ENCODE data around the gene DISP3.

Gene DISP3

DNA sequence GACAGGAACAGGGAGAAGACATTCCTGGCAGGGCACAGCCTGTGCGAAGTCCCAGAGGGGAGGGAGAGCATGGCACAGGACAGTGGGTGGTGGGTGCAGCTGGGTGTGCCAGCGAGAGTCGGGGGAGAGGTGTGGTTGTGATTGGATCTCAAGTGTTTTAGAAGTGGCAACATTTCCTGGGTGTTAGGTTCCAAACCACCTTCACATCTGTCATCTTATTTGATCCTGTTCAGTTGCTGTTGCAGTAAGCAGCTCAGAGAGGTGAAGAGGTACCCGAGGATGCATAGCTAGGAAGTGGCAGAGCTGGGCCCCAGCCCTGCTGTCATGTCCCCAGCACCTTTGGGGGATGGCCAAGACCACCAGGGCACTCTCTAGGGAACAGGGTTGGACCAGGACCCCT is 22.0 kb upstream of the DISP3 start:
- peak; percentile 73 for DNase-seq (ENCODE audit: low read depth, low spot score)
- H3K4me3 ChIP-seq (ENCODE audit: low read length): no peak overlapping the region

DNA sequence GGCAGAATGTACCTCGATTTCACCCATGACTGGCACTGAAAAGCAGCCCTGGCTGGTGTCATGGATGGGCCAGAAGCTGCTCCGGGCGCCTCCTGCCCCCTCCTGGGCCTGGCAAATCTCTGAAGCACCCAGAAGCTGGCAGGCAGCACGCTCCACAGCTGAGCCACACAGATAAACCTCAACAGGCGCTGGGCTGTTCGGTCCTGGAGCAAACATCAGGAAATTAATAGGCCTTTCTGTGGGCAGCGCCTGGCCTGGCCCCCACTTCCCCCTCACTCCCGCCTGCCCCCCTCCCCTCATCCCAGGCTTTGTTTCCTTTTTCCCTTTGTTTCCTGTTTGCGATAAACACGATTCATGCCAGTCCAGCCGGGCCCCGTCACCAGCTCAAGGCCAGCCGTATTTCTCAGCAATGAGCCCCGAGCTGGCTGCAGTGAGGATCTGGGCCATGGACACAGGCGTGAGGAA is 20.1 kb upstream of the DISP3 start:
- no peak overlapping the region for H3K4me3 ChIP-seq (ENCODE audit: low read length)
- no peak for DNase-seq (ENCODE audit: low read depth, low spot score)

DNA sequence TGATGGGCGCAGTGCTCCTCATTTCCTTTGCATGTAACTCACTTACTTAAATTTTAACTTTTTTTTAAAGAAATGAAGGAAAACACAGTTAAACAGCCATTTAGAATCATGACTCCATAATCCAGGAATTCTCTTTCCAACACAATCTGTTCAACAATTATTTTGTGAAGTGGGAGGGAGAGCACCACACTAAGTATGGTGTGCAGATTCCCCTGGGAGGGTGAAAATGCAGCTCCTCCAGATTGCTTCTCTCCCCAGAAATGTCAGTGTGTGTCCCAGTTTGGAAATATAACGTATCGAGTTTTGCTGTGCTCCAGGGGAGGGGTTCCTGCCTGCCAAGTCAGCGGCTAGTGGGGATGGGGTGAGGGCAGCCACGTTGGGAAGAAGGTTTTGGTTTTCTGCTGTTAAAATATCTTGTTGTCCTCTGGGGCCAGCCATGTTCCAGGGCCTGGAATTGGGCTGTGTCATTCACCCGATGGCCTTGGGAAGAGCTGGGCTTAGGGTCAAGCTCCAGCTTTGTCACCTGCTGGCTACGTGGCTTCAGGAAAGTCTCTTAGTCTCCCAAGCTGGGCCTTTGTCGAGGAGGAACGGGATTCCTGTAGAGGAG is 17.3 kb upstream of the DISP3 start:
- H3K4me3 ChIP-seq (ENCODE audit: low read length): no peak overlapping the region
- DNase-seq (ENCODE audit: low read depth, low spot score): no peak

DNA sequence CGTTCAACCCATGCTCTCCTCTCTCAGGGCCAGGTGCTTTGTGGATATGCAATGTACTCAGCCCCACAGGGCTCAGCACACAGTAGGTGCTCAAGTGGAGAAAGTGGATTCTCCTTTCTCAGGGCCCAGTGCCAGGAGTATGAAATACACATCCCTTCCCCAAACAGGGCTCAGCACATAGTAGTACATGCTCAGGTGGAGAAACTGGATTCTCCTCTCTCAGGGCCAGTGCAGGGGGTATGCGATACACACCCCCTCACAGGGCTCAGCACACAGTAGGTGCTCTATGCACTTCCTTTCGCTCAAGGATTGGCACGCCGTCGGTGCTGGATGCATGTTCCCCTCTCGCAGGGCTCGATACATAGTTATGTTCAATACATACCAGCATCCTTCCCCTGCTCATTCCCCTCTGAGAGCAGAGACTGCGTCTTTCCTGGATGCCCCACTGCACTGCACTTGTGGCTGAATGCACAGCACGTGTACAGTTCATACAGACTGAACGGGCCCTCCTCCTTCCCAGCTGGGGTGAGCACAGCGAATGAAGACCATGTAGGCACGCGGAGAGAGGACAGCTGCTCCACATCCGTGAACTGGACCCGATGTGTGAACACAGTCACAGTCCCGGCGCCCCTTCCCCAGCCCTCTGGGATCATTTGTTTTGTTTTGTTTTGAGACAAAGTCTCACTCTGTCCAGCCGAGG is 16.6 kb upstream of the DISP3 start:
- no peak overlapping the region for H3K4me3 ChIP-seq (ENCODE audit: low read length)
- DNase-seq (ENCODE audit: low read depth, low spot score): no peak

DNA sequence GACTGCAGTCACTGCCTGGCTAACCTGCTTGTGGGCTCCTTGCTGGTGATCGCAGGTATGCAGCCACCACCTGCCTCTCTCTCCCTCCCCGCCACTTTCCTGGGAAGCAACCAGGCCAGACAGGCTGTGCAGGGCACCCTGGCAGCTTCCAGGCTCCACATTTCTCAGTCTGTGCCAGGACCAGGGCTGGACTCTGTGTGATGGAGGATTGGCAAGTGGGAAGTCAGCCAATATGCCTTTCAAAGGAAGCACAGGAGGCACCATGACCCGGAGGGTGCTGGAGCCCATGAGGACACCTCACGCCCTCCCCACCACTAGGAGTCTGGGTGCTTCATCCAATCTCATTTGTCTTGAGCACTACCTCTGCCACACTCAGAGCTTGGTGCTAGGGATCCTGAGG is 15.8 kb upstream of the DISP3 start:
- H3K4me3 ChIP-seq (ENCODE audit: low read length): no peak overlapping the region
- DNase-seq (ENCODE audit: low read depth, low spot score): no peak

DNA sequence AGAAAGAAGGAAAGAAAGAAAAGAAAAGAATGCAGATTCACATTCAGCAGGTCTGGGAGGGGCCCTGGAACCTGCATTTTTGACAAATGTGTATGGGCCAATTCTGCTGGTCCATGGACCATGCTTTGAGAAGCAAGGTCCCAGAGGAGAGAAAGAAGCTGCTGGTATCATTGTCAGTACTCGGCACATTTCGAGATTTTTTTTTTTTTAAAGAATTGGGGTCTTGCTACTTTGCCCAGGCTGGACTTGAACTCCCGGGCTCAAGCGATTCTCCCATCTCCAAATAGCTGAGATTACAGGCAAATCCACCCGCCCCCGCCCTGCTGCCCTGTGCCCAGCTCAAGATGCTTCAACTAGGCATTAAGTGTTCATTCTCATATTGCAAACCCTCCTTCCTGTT is 13.6 kb upstream of the DISP3 start:
- no peak for DNase-seq (ENCODE audit: low read depth, low spot score)
- H3K4me3 ChIP-seq (ENCODE audit: low read length): no peak overlapping the region

DNA sequence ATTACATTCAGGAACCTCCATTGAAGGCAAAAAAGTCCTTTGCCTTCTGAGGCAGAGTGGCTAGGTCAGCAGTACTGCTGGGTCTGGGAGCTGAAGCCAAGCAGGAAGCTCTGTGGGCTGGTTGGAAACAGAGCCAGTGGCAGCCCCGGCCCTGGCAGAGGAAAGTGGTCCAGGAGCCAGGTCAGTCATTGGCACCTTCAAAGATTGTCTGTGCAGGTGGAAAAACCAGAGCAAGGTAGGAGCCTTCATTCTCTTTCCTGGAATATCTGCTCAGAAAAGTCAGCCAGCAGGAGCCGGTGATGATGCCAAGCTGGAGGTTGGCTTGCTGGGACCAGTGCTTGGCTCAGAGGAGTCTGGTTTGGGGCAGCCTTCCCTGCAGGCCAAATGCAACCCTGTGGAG is 12.5 kb upstream of the DISP3 start:
- no peak for DNase-seq (ENCODE audit: low read depth, low spot score)

DNA sequence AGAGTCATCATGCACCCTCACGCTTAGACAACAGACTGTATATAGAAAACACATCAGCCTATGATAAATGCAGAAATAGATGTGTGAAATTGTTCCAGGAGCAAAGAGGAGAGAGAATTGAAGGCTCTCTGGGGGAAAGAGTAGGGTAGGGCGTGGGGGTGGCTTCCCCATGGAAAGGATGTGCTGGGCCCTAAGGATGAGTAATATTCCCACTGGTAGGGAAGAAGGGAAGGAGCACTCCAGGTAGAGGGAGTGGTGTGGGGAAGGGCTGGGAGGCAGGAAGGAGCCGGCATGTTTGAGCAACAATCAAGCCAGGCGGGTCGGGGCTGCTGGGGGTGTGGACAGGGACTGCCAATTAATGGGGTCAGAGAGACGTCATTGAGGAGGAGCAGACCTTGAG is 10.1 kb upstream of the DISP3 start:
- DNase-seq (ENCODE audit: low read depth, low spot score): no peak
- no peak overlapping the region for H3K4me3 ChIP-seq (ENCODE audit: low read length)

More for the DNA sequence above, 12.5 kb upstream of the DISP3 start:
- no peak overlapping the region for H3K4me3 ChIP-seq (ENCODE audit: low read length)

DNA sequence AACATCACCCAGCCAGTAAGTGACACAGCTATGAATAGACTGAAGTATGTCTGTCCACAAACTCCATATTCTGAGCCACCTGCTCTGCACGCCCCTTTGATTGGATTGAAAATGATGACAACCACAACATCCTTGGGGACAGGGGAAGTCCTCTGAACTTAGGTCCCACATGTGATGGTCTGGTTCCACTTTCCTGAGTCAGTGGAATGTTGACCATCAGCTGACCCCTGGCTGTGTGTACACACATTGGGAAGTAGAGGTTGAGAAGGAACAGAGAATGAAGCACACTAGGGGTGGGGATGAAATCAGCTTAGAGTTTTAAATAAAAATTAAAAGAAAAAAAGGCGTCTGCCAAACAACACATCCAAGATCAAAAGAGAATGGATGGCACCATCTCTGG is 8.0 kb upstream of the DISP3 start:
- DNase-seq (ENCODE audit: low read depth, low spot score): no peak
- H3K4me3 ChIP-seq (ENCODE audit: low read length): no peak overlapping the region

DNA sequence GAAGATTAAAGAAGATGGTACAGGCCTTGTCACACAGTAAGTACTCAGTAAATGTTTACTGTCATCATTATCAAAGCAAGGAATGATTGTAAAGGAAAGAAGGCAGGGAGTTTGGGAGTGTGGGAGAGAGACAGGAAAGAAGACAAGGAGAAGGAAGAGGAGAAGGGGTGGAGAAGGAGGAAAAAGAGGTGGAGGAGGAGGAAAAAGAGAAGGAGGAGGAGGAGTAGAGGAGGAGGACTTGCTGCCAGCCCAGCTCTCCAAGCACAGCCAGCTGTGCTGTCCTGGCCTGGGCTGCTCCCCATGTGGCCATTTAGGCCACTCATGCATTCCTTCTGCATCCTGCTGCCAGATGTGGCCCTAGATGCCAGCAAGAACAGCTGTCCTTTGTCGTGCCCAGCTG is 7.5 kb upstream of the DISP3 start:
- no peak overlapping the region for H3K4me3 ChIP-seq (ENCODE audit: low read length)
- no peak for DNase-seq (ENCODE audit: low read depth, low spot score)

DNA sequence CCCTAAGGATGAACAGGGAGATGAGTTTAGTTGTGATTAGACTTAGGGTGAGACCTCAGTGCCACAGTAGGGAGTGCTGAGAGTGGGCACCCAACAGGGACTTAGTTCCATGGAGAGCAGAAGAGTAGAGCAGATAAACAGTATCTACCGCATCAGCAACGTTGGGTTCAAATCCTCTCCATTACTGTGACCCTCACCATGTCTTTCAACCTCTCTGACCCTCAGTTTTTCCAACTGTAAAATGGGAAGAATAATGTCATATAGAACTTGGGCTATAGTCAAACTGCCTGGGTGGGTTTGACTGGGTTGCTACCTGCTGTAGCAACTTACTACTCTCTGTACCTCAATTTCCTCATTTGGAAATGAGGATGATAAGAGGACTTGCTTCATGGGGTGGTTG is 6.7 kb upstream of the DISP3 start:
- DNase-seq (ENCODE audit: low read depth, low spot score): no peak
- no peak overlapping the region for H3K4me3 ChIP-seq (ENCODE audit: low read length)

DNA sequence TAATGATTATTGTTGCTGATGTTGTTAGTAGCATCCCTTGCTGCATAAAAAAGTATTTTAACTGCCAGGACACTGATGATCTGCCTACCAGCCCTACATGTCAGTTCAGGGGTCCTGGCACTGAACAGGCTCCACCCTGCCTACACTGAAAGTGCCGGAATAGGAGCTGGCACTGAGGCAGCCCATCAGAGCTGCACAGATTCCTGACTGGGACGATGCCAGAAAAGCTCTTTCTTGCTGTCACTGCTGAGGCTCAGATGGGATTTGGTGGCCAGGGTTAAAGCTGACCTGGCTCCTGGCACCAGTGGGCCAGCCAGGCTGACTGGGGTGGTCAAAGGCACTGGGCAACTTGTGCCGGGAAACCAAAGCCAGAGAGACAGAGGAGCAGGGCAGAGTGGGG is 6.2 kb upstream of the DISP3 start:
- no peak for DNase-seq (ENCODE audit: low read depth, low spot score)

DNA sequence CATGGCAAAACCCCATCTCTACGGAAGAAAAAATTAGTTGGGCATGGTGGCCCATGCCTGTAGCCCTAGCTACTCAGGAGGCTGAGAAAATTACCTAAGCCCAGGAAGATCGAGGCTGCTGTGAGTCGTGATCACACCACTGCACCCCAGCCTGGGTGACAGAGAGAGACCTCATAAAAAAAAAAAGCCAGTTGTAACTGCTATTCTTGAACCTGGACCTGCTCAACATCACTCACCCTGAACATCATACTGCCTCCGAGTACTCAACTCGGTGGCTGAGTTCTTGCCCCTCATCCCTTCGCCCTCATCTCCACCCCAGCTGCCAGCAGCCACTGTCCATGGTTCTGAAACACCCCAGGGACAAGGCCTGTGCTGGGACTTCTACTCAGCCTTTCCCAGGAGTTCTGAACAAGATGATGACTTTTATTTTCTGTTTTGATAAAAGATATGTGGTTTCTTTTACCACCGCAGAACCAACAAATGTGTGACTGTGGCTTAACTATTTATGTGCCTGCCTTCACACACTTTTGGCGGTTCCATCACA is 5.4 kb upstream of the DISP3 start:
- H3K4me3 ChIP-seq (ENCODE audit: low read length): no peak overlapping the region
- DNase-seq (ENCODE audit: low read depth, low spot score): peak; percentile 63

More for the DNA sequence above, 6.2 kb upstream of the DISP3 start:
- no peak overlapping the region for H3K4me3 ChIP-seq (ENCODE audit: low read length)

DNA sequence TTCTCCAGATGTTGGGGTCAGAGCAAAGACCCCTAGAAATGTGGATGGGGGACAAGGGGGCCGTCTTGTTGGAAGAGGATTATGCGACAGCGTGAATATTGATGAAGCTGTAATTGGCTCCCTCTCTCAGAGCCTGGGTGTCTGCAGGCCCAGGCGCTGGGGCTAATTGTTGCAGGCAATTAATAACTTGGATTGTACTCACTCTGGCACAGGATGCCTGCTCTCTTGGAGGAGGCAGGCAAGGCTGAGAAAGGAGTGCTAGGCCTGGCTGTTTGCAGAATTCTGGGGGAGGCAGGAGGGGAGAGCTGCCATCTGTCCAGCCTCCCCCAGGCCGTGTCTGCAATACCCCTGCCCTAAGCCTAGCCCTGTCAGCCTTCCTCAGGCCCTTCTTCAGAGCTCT is 4.1 kb upstream of the DISP3 start:
- no peak overlapping the region for H3K4me3 ChIP-seq (ENCODE audit: low read length)
- no peak for DNase-seq (ENCODE audit: low read depth, low spot score)

DNA sequence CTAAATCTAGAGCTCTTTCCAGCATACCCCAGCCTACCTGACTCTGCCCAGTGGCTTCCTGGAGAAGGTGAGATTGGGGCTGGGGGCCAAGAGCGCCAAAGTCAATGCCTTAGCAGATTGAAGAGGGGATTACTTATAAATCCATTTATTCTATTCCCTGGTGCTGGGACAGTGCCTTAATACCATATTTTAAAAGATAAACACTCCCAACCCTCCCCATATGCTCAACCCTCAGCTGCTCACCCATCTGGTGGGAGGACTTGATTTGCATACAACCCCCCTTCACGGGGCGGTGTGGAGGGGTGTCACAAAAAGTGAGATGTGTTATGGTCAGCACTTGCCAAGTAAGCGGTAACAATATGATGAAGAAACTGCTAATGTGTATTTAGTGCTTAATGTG is 3.2 kb upstream of the DISP3 start:
- no peak overlapping the region for H3K4me3 ChIP-seq (ENCODE audit: low read length)
- no peak for DNase-seq (ENCODE audit: low read depth, low spot score)

DNA sequence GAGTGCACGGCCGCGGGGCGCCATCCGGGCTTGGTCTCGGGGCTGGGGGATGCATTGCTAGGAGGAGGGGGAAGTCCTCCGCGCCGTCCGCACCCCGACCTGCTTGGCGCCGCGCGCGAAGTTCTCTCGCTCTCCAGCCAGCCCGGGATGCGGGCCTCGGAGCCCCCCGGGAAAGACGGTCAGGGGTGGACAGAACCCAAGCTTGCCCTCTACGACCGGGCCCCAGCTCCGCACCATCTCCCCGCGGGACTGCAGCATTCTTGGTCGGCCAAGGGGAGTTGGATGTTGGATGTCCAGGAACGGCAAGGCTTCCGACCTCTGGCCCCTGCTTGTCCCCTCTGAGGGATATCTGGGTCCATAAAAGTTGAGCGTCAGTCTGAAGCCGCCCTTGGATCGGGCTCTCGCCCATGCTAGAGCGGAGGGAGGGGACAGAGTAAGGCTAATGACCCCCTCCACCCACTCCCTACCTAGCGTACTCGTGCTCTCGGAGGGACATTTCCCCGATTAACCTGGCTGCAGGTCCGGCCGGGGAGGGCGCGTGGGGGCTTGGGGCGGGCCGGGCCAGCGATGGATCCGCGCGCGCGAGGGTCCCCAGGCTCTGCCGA is 522 bp downstream of the DISP3 start:
- DNase-seq (ENCODE audit: low read depth, low spot score): no peak
- peak overlapping the region; percentile 57 for H3K4me3 ChIP-seq (ENCODE audit: low read length)

DNA sequence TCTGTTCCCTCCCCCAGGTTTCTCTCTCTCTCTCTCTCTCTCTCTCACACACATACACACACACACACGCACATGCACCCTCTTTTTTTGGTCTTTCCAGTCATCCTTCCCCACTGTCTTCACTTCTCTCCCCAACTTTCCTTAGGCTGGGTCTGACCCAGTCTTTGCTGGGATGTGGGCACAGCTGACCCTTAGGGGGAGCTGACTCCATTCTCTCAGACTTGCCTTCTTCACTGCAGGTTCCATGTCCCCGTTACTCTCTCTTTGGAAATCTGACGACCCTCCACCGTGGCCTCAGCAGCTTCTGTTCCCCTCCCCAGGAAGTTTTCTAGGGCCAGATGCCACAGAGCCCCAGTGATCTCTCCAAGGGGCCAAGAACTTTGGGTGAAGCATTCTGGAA is 2.1 kb downstream of the DISP3 start:
- DNase-seq (ENCODE audit: low read depth, low spot score): no peak
- H3K4me3 ChIP-seq (ENCODE audit: low read length): no peak overlapping the region

DNA sequence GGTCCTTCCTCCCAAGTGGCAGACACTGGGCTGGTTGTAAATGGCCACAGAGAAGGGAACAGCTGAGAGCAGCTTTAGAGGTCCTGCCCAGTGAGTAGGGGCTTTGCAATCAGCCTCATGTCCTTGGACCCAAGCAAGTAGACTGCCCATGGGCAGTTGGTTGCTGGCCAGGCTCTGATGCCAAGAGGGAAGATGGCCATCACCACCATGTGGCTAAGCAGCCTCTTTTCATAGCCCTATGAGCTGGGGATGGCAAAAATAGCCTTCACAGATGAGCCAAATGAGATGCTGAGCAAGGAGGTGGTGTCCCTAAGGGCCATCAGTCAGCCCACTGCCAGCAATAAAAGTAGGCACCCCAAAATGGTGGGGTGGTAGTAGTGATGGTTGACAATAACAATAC is 3.2 kb downstream of the DISP3 start:
- no peak overlapping the region for H3K4me3 ChIP-seq (ENCODE audit: low read length)
- DNase-seq (ENCODE audit: low read depth, low spot score): no peak

DNA sequence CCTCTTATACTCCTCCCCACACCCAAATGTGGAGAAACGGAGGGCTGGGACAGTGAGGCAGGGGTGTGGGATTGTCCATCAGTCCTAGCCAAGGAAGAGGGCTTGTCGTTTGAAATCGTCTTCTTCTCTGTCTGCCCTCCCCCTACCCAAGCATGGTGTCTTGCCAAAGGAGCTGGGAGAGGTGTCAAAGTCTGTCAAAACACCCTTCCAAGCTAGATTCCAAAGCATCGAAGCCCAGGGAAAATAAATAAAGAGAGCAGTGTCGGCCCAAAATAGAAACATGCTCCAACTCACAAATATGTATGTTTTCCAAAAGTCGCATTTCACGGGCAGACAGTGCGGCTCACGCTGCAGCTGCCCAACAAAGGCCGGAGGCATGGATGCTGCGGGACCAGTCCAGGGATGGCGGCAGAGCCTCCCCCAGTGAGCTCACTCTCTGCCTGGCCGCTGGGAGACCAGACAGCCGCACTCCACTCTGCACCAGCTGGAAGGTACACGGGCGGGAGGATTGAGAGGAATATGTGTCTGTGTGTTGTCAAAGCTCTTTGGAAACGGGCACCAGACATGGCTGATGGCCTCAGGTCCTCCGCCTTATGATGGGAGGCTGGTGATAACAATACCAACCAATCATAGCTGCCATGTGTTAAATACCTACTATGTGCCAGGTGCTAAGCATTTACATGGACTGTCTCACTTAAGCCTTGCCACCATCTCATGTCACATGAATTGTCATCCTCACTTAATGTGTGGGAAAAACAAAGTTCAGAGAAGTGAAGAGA is 3.9 kb downstream of the DISP3 start:
- no peak for DNase-seq (ENCODE audit: low read depth, low spot score)
- no peak overlapping the region for H3K4me3 ChIP-seq (ENCODE audit: low read length)

Measured in Jurkat, Clone E6-1 (cell line).